ENCODE results near the gene MARCHF3. TPM values are rescaled to one million over a fixed set of nuclear protein-coding genes. Genes with fewer than 3 reads are reported as not detected.
"Not testable (repeated sequence)": the region's sequence is repeated elsewhere in the genome, so short reads cannot be mapped to it uniquely, and the experiment has no call there.

Gene MARCHF3
- total and polyA plus RNA-seq, 10 donors, result 2.3 to 14.8 (median 10.9) TPM

- Histone ChIP-seq H3K27ac (no peak overlapping the region), H3K9me3 (no peaks in the 10 kb centered on the region), H3K27me3 (replicated peaks in 1 of 7) (no peaks in the 10 kb centered on the region), H3K36me3 (no peaks in the 10 kb centered on the region), H3K4me1 (peaks cover 3 to 57% (median 12%) of the 10 kb centered on the region in 6 donors), H3K4me3 (no peak overlapping the region)
- WGBS, 5 donors, result 79 to 94% (median 92%) methylated on average over 6 of the region's 6 CpGs
- no peak for DNase-seq
- TF ChIP-seq POLR2AphosphoS5 (IDR thresholded peaks at IDR 0.05) (no peak), POLR2A (IDR thresholded peaks at IDR 0.05) (no peak)
- TF ChIP-seq, protein P1, sequence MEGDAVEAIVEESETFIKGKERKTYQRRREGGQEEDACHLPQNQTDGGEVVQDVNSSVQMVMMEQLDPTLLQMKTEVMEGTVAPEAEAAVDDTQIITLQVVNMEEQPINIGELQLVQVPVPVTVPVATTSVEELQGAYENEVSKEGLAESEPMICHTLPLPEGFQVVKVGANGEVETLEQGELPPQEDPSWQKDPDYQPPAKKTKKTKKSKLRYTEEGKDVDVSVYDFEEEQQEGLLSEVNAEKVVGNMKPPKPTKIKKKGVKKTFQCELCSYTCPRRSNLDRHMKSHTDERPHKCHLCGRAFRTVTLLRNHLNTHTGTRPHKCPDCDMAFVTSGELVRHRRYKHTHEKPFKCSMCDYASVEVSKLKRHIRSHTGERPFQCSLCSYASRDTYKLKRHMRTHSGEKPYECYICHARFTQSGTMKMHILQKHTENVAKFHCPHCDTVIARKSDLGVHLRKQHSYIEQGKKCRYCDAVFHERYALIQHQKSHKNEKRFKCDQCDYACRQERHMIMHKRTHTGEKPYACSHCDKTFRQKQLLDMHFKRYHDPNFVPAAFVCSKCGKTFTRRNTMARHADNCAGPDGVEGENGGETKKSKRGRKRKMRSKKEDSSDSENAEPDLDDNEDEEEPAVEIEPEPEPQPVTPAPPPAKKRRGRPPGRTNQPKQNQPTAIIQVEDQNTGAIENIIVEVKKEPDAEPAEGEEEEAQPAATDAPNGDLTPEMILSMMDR (IDR thresholded peaks at IDR 0.05 in 8 of 11, conservative IDR thresholded peaks at IDR 0.05 in 3 of 11), result no peak
- intact Hi-C loops (cut with DNase I; ENCODE audit: low total_unique reads), result no loop called here
Measured at GRCh38 chr5:127008300-127008975, 21.9 kb downstream of the MARCHF3 start.

- H3K36me3 ChIP-seq, result no peaks in the 10 kb centered on the region
- H3K4me3 ChIP-seq, result no peak overlapping the region
- H3K4me1 ChIP-seq, result peaks cover 0 to 48% (median 7%) of the 10 kb centered on the region in 6 donors
- intact Hi-C loops (cut with DNase I; ENCODE audit: low total_unique reads), result no loop called here
- TF ChIP-seq POLR2A (IDR thresholded peaks at IDR 0.05) (no peak), POLR2AphosphoS5 (IDR thresholded peaks at IDR 0.05) (no peak)
- TF ChIP-seq, protein P1 (IDR thresholded peaks at IDR 0.05 in 8 of 11, conservative IDR thresholded peaks at IDR 0.05 in 3 of 11), result no peak
- no peak overlapping the region for H3K27ac ChIP-seq
- H3K9me3 ChIP-seq, result no peaks in the 10 kb centered on the region
- WGBS, 5 donors, result 84 to 93% (median 87%) methylated on average over 1 of the region's 1 CpG
- H3K27me3 ChIP-seq (replicated peaks in 1 of 7), result no peaks in the 10 kb centered on the region
- DNase-seq, result no peak
Measured at GRCh38 chr5:127007522-127007921, 22.8 kb downstream of the MARCHF3 start.

DNA sequence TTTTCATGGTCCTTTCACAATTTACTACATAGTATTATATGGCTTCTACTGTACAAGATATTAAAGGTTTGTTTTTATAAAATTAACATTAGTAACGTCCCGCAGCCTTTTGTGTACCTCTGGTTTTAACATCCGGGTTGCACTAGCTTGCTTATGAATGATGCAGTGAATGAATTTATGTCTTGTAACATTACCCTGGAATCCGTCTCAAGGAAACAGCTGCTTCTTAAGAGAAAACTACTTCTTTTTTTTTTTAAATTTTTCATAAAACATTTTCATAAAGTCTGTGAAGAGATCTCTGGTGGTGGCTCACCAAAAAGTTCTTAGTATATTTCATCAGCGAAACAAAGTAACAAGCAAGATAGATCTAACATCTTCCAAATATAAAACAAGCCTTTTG is 23.6 kb downstream of the MARCHF3 start:
- TF ChIP-seq POLR2A (IDR thresholded peaks at IDR 0.05) (no peak), POLR2AphosphoS5 (IDR thresholded peaks at IDR 0.05) (no peak)
- Histone ChIP-seq H3K4me3 (no peak overlapping the region), H3K4me1 (peaks cover 0 to 40% (median 5%) of the 10 kb centered on the region in 6 donors), H3K36me3 (no peaks in the 10 kb centered on the region), H3K27me3 (replicated peaks in 1 of 7) (no peaks in the 10 kb centered on the region), H3K27ac (no peak overlapping the region), H3K9me3 (no peaks in the 10 kb centered on the region)
- no peak for DNase-seq
- intact Hi-C loops (cut with DNase I; ENCODE audit: low total_unique reads), result no loop called here
- 35 to 47% (median 37%) methylated on average over 5 of the region's 5 CpGs for WGBS, 5 donors

- H3K9me3 ChIP-seq; DNase-seq; intact Hi-C loops (cut with DNase I; ENCODE audit: low total_unique reads); H3K4me3 ChIP-seq; H3K27ac ChIP-seq; H3K36me3 ChIP-seq; H3K27me3 ChIP-seq (replicated peaks in 1 of 7): not testable (repeated sequence)
- WGBS, 5 donors, result 76 to 87% (median 84%) methylated on average over 3 of the region's 3 CpGs
- peaks cover 0 to 38% (median 5%) of the 10 kb centered on the region in 6 donors for H3K4me1 ChIP-seq
Measured at GRCh38 chr5:127005282-127005681, 25.1 kb downstream of the MARCHF3 start.

GRCh38 chr5:127004721-127005120 is 25.6 kb downstream of the MARCHF3 start:
- H3K27me3 ChIP-seq (replicated peaks in 1 of 7), result no peaks in the 10 kb centered on the region
- H3K36me3 ChIP-seq, result no peaks in the 10 kb centered on the region
- TF ChIP-seq, protein P1 (IDR thresholded peaks at IDR 0.05 in 8 of 11, conservative IDR thresholded peaks at IDR 0.05 in 3 of 11), result no peak
- no peak for TF ChIP-seq POLR2AphosphoS5 (IDR thresholded peaks at IDR 0.05)
- no peak for TF ChIP-seq POLR2A (IDR thresholded peaks at IDR 0.05)
- WGBS, 5 donors, result 90 to 99% (median 92%) methylated on average over 3 of the region's 3 CpGs
- H3K27ac ChIP-seq, result no peak overlapping the region
- no peak overlapping the region for H3K4me3 ChIP-seq
- DNase-seq, result no peak
- no peaks in the 10 kb centered on the region for H3K9me3 ChIP-seq
- H3K4me1 ChIP-seq, result peaks cover 0 to 38% (median 5%) of the 10 kb centered on the region in 6 donors
- intact Hi-C loops (cut with DNase I; ENCODE audit: low total_unique reads), result no loop called here

Measured in spleen (tissue), 11 donors.